DMS 273 (cell line): ENCODE measurements around the gene CIB2.
A peak's percentile ranks its signal among the peaks of the same experiment; 100 is the strongest.

Experiments used
- DNase-seq: peaks from one replicate; lab custom pipeline; 2025; ENCODE audit not compliant: unreplicated experiment; lab: John Stamatoyannopoulos, UW

CIB2 gene

DNA sequence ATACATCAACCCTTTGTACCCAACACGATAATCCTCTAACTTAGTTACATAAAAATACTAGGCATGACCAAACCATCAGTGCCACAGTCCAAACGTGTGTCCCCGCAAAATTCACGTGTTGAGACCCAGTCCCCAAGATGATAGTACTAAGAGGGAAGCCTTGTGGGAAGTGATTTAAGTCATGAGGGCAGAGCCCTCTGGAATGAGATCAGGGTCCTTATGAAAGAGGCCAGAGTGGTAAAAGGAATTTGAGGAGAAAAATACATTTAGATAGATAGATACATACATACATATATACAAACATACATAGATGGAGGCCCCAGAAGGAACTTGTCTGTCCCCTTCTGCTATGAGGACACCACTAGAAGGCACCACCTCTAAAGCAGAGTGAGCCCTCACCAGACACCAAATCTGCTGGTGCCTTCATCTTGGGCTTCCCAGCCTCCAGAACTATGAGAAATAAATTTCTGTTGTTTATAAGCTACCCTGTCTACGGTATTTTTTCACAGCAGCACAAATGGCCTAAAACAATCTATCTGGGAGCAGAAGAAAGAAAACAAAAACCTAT lies 61.7 kb downstream of the CIB2 start:
- DNase-seq, result no peak

DNA sequence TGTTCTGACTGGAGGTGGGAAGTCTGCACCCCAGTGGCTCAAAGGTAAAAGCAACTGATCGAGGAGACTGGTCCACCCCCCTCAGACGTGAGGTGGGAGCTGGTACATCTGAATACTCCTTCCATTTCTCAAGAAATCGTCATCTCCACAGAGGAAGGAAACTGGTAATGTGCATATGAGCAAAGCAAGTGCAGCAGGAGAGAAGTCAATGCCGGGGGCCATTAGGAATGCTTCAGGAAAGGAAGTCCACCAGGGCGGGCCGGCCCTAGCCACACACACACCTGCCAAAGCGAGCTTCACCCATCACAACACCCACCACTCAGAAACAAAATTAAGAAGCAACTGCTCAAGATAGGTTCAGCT lies 62.2 kb downstream of the CIB2 start:
- no peak for DNase-seq

DNA sequence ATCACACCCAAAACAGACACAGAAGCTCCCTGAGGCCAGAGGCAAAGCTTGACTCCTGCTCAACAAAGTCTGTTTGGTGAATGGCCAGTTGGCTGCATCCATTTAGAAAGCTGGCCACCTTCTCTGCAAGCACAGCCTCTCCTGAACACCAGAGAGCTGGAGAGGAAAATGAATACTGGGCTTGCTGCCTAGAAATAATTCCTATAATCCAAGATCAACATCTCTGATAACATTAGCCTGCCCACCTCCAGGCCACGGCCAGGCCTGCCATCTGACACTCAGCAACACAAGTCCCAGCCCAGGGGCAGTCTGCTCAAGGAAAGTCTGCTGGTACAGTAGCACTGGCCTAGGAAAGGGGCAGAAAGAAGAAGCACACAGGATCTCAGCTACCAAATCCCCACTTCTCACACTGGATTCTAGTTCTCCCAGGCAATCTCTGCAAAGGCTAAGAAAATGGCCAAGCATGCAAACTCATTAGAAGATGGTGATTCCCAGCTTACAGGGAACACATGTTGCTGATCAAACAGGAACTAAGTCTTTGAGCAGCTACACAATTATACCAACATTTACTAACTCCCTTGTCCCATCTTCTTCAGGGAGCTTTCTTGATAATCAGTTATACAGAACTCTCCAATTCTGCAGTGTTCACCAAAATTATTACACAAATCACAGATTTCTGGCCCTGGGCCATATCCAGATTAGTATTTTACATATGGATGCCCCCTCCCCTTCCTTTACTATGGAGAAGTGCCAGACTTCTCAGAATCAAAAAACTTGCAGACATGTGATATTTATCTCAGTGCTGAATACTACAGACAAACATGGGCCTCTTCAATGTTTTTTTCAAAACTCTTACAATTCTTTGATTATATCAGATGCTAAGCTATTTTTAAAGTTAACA lies 63.7 kb downstream of the CIB2 start:
- DNase-seq, result peak; percentile 84

DNA sequence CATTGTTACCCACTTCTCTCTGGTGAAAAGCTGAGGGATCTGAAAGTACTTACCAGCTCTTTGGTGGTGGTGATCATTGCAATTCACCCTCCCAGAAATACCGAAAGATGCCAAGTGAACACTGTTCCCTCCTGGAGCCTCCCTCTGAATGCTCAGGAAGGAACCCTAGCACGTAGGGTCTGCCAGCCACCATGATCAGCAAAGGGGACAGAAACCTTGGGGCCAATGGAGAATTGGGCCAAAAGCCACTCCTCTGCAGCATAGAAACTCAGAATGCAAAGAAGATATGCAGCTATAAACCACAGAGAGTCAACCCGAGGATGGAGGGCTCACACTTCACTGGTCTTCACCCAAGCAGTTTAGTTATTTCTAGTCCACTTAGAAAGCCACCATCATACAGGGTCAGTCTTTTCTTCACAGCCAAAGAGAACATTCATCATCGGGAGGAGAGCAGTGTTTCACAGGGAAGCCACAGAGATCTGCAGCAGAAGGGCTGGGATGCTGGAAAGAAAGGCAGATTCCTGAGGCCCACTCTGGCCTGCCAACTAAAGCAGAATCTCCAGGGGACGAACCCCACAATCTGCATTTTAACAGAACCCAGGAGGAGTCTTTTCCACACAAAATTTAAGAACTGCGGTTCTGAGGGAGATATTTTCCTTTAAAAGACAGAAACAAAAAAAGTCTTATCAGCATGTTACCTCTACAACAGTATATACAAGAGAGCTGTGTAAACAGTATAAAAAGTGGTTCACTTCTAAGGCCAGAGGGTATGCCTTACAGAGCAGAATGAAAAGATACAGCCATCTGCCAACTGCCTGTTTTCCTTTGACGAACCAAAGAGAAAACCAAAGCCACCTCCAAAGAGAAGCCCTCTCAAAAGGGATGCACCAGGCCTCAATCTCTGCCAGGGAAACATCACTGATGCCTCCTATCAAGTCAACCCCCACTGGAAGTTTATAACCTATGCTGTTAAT lies 65.0 kb downstream of the CIB2 start:
- peak; percentile 53 for DNase-seq

DNA sequence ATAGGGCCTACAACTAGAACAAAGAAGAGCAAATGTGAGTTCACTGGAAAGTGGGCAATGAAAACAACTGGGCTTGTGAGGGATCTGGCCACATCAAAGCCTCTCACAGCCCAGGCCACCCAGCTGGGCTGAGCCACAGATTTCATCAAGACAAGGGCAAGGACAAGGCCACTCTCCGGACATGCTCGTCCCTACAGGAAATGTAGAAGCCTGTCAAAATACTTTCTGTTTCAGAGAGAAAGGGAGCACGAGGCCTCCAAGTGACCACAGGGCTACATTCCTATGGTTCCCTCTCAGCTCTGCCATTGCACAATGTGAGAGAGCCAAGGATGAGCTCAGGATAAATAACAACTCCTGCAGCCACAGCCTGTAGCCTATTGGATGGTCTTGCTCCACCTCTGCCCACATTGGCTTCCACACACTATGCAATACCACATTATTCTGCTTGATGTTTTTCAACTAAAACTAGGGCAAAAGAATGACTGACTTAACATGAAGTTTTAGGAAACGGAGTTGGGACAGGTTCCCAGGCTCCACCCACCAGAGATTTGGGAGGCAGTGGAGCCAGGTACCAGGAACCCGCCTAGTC lies 65.9 kb downstream of the CIB2 start:
- DNase-seq, result no peak

DNA sequence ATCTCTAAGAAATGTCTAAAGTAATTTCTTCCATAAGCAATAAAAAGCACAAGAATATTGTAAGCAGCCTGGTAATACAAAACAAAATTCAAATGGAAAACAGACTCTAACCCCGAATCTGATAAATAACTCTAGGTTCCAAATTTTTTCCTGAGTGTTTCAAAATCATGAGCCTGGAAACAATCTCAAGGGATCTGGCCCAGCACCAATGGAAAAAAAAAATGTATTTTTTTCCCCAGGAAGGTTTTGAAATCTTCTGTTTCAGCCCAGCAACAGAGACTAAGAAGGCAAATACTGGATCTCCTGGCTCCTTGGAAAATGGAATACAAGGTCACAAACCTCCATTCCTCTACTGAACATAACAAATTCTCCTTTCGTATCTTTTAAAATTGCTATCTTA lies 66.7 kb downstream of the CIB2 start:
- DNase-seq, result no peak

DNA sequence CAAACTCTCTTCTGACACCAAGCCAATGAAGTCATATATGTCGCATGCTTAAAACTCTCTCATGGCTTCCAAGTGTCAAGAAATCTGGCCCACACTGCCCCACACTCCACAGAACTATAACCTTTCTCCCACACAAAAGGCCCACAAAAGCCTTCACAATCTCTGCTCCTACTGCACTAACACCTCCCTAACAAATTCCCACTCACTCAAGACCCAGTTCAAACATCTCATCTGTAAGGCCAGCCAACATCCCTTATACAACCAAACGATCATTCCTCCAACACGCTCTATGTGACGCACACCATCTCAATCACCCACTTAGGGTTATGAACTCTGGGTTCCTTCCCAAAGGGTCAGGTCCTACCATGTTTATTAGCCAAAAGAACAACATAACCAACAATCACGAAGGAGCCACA lies 67.3 kb downstream of the CIB2 start:
- DNase-seq, result no peak

DNA sequence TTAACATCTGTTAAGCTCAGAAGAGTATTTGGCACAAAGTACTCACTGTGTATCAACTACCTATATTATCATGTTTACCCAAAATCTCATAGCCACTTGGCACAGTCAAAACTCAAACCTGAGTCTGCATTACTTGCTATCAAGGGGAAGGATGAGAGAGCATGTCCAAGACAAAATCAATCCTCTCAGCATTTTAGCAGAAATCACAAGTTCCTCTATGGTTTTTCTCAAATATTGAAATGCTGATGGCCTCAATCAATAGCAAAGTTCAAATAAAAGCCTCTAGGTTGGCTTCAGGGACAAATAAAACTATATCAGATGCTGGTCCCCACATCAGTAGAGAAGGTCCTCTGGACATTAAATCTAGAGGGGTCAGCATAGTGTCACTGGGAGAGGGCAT lies 68.0 kb downstream of the CIB2 start:
- DNase-seq, result no peak

DNA sequence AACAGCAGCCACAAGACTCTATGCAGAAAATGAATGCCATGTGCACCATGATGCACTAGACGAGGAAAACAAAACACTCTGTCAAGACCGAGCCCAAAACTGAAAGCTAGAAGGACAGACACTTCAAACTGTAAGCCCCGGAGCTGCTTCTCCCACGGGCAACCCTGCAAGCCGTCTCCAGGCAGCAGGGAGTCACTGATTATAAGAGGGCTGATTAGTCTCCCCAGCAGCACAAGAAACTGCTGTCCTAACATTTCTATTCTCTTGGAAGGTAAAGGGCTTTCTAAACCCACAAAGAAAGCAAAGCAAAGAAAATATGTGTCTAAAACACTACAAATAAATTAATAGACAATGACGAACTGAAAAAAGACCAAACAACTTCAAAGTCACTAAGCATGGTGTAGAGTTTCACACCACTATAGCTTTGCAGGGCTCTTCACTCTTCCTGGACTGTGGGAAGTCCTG lies 69.2 kb downstream of the CIB2 start:
- peak; percentile 65 for DNase-seq

DNA sequence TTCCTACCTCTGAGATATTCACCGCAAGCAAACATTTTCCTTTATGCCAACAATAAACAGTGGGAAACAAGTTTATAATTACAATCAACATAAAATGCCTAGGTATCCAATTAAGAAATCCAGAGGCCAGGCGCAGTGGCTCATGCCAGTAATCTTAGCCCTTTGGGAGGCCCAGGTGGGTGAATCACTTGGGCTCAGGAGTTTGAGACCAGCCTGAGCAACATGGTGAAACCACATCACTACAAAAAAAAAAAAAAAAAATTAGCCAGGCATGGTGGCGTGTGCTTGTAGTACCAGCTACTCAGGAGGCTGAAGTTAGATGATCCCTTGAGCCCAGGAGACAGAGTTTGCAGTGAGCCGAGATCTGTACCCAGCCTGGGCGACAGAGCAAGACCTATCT lies 71.0 kb downstream of the CIB2 start:
- peak; percentile 29 for DNase-seq

DNA sequence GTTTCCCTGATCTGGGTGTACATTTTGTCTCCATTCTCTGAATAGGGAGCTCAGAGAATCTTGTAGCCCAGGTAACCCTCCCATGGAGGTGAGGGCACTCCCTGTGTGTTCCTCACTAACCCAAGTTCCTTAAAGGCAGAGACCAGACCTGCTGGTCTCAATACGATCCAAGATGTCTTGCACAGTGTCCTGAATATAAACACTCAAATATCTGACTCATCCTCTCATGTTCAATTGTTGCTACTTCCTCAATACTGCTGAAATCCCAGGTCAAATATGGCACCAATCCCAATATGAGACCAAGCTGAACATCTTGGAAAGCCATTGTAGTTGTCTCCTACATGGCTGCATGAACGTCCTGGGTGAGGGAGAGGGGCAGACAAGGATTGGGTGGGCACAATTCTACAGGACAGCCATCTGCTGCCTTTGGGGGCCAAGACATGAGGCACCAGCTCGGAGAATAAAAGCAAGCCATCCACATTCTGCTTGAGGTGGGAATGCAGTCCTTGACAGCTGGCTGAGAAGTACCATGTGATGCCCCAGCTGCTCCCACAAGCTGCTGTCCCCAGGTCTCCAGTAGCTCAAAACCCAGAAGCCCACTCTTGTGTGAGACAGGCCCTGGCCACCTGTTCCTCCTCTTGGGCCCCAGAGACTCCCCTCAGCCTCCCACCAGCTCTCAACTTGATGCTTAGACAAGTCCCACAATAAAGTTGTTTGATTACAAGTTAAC lies 72.0 kb downstream of the CIB2 start:
- DNase-seq, result peak; percentile 95

DNA sequence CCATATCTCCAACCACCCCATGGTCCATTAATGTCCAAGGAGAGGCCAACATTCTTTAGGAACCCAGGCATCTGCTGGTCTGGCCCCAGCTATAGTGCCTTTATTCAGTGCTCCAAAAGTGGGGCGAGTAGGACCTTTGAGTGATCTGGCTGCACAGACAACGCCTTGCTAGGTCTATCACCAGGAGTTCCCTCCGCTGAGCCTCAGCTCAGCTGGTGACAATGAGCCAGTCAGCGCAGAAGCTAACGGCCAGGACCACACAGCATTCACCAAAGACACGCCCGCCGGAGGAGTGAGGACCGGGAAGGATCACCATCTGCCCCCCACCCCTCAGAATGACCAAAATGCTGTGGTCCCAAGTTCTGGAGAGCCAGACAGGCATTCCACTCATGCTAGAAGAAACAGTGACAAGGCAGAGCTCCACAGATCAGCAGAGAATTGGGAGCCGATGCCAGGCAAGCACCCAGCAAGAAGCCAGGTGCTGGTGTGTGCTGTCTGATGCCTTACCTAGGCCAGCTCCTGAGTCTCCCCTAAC lies 72.8 kb downstream of the CIB2 start:
- DNase-seq, result no peak

DNA sequence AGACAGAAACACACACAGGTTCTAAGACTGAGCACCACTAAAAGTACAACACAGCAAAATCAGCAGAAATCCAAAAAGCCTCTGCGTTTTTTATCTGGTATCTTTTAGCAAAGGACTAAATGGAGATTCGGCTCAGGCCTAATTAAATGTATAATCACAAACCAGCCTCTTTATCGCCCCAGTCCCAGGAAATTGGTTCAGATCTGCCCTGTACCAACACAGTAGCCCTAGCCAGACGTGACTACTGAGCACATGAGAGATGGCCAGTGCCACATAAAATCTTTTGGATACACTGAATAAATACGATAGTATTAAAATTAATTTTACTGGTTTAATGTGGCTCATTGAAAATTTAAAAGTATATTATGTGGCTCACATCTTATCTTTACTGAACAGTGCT lies 73.4 kb downstream of the CIB2 start:
- no peak for DNase-seq

DNA sequence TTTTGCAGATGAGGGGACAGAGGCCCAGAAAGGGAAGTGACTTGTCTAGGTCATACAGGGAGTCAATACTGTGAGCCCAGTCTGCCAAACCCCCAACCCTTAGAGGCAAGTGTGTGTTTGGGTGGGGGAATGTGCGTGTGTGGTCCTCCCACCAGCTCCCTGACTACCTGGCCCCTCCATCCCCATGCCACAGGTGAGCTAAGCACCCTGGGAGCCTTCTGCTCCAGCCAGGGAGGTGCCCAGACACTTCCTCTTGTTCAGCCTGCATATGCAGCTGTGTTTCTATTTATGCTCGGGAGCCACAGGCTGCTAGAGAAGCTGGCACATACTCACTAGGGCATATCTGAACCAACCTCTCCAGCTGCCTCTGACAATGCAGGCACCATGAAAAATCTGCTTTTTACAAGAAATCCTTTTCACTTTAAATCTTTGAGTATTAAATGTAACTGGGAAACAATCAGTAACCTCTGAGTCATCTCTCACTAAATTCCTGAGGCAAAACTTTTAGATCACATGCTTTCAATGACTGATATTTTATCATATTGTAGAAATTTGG lies 74.5 kb downstream of the CIB2 start:
- peak; percentile 61 for DNase-seq

DNA sequence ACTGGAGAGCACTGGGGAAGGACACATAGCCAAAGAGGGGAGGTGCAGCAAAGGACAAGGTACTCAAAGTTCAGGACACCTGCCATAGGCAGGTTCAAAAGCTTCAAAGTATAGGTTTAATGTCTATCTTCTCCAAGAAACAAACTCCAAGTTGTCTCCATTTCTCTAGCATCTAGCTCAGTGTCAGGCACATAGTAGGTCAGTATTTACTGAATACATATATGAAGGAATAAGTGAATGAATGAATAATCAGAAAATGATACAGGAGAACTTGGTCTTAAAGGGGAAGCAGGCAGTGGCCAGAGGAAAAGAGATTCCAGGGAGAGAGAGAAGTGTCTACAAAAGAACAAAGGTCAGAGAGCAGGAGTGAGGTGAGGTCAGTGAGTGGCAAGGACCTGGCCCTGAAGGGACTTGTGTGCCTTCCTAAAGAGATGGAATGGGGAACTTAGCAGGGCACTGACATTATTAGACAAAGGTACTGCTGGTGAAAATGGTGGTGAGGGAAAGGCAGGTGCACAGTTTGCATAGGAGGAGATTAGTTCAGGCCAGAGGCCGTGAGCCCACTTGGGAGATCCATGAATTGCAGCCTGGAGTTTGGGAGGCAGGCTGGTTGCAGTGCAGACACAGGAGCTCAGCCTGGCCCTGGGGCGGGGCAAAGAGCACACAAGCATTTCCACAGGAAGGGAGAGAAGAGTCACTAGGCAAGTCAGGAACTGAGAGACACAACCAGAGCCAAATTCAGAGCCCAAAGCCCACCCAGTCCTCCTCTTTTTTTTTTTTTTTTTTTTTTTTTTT lies 75.1 kb downstream of the CIB2 start:
- peak; percentile 18 for DNase-seq

DNA sequence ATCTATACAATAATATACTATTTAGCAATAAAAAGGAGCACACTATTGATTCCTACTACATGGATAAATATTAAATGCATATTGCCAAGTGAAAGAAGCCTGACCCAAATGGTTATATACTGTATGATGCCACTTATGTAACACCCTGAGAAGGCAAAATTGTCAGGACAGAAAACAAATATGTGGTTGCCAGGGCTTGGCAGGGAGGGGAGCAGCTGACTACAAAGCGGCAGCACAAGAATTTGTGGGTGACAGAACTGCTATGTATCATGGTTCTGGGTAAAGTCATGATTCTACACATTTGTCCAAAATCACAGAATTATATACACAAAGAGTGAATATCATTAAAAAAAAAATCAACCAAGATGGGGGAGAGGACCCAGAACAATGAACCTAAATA lies 76.3 kb downstream of the CIB2 start:
- DNase-seq, result no peak
